ENCODE data around the gene ENO3.
A peak's percentile ranks its signal among the peaks of the same experiment; 100 is the strongest.

ENO3 gene

GRCh38 chr17:4938069-4938491 lies 12.8 kb upstream of the ENO3 start:
- no peak for DNase-seq

DNA sequence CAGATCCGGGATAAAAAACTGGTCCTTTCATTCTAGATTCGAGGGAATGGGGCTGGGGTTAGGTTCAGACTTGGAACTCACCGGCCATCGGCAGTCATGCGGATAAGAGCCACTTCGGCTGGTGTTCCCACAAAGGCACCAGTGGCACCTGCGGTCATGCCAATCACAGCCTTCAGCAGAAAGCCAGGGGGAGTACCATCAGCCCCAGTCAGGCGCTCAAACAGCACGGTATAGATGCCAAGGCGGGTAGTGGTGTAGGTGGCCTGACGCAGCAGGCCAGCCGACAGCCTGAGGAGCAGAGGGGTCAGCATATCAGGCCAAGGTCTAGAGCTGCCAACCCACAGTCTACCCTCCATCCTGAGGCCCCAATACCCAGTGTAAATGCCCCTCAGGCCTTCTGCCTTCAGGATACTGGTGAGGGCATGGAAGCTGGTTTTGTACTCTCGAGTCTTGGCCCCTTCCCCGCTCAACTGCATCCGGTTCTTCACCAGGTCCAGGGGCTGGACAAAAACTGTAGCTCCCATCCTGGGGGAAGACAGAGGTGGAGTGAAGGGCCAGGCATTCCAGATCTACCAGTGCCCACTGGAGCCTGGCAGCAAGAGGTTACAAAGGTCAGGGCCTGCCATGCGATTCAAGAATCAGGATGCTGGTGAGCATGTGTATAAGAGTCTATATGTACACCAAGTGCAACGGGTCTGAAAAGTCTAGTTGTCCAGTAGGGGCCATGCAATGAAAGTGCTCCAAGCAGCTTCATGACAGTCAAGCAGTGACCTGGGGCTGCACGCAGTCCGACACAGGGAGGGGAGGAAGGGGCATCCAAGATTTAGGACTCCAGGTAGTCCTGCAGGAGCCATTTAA lies 12.0 kb upstream of the ENO3 start:
- no peak for DNase-seq

GRCh38 chr17:4939546-4939795 lies 11.4 kb upstream of the ENO3 start:
- no peak for DNase-seq

GRCh38 chr17:4939796-4940554 lies 10.9 kb upstream of the ENO3 start, which contains the start of the genes RNF167 and SLC25A11:
Gene RNF167 (plus strand): TSS chr17:4940268. CDS start chr17:4940910, 642 bp downstream.
Gene SLC25A11 (minus strand): TSS chr17:4940046. CDS start chr17:4939910, 136 bp downstream.
- peak; percentile 97 for DNase-seq

- DNase-seq = no peak
Measured at GRCh38 chr17:4940555-4941318, 10.2 kb upstream of the ENO3 start.

DNA sequence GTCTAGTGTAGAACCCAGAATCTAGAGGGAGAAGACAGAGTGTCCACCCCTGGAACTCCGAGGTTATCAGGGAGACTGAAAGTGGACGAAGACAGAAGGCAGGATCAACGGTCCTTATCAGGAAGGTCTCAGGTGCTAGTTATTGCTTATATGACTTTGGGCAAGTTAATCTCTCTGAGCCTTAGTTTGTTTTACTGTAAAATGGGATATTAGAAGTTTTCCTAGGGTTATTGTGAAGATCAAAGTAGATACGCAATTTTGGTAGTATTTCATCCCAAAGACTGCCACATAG lies 9.7 kb upstream of the ENO3 start:
- no peak for DNase-seq

DNA sequence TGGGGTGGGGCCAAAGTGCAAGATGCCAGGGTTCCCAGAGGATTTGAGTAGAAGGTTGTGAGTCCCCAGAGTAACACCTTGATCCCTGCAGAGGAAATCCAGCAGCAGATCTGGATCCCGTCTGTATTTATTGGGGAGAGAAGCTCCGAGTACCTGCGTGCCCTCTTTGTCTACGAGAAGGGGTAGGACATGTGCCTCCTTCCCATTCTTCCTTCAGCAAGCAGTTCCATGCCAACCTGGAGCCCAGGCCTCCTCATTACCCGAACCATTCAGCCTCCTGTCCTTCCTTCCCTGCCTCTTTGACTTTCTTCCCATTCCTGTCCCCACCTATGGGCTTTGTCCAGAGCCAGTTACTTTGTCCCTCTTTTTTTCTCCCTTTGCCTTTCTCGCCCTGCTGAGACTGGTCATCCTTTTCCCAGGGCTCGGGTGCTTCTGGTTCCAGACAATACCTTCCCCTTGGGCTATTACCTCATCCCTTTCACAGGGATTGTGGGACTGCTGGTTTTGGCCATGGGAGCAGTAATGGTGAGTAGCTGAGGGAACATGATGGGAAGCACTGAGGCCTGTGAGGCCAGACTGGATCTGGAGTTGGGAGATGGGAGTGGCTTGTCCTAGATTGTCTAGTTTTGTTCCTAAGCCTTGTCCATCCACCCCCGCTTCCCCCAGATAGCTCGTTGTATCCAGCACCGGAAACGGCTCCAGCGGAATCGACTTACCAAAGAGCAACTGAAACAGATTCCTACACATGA lies 8.0 kb upstream of the ENO3 start:
- no peak for DNase-seq

GRCh38 chr17:4944163-4944553 lies 6.8 kb upstream of the ENO3 start:
- DNase-seq = no peak

DNA sequence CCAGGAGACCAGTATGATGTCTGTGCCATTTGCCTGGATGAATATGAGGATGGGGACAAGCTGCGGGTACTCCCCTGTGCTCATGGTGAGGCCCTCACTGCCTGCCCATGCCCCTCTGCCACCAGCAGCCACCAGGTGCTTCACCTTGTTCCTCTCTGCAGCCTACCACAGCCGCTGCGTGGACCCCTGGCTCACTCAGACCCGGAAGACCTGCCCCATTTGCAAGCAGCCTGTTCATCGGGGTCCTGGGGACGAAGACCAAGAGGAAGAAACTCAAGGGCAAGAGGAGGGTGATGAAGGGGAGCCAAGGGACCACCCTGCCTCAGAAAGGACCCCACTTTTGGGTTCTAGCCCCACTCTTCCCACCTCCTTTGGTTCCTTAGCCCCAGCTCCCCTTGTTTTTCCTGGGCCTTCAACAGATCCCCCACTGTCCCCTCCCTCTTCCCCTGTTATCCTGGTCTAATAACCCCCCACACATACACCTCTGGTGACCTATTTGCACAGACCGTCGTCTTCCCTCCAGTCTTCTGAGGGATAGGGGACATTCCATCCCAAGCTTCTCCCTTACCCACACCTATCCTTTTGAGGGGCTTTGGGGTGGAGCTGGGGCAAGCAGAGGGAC lies 6.3 kb upstream of the ENO3 start:
- DNase-seq = no peak

GRCh38 chr17:4945176-4945943 lies 5.6 kb upstream of the ENO3 start:
- DNase-seq = no peak

- no peak for DNase-seq
Measured at GRCh38 chr17:4945944-4946280, 5.0 kb upstream of the ENO3 start.

DNA sequence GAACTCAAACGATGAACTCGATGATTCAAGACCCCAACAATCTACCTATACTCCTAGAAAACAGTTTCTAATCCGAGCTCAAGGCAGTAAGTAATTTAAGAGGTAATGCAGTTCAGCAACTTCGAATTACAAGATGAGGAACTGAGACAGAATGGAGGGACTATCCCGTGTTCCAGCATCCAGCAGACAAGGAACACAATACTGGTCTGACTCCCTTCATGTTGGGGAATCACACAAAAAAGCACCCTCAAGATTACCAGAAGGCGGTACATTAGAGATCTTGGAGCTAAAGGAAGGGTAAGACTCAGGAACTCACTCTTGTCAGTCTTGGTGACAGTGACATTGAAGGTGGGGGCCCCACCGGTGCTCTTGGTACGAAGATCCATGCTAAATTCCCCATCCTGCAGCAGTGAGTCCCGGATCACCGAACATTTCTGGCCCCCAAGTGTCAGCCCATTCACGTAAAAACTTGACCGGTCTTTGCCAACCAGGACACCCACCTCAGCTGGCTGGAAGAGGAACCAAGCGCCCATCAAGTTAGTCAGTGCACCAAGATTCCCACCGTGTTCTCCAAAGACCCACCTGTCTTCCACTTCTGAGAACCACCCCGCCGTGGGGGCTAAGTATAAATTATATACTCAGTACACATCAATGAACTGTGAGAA lies 4.5 kb upstream of the ENO3 start:
- DNase-seq = no peak

GRCh38 chr17:4947010-4947410 lies 3.9 kb upstream of the ENO3 start:
- no peak for DNase-seq

DNA sequence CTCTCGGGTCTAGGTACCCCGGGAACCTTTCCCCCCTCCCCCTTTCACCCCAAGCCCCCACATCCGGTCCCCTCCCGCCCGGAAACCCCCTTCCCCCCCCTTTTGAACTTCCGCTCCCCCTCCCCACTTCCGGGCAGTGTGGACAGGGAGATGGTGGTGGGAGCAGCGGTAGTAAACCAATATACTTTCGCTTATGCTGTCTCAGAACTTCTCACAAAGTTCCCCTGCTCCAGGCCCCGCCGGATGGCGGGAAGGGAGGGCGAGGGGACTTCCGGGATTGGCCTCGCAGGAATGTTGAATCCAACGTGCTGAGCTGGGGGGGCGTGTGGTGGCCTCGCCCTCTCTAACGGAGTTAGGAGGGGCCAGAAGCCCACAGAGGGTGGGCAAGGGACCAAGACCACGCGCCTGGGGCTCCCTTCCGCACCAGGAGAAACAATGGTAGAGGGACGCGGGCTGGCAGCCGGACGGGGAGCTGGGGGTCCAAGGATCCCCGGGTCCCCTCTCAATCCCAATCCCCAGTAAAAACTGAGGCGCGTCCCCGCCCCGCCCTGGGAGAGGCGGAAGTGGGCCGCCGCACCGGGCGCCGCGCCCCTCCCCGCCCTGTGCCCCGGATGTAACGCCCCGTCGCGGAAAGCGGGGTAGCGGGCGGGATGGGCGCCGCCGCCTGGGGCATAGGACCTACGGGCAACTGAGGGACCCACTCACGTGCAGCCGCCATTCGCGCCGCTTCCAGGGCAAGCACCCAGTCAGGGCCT lies 3.3 kb upstream of the ENO3 start:
- no peak for DNase-seq

- DNase-seq = no peak
Measured at GRCh38 chr17:4948166-4948930, 2.6 kb upstream of the ENO3 start, which contains the start of gene PFN1. Gene PFN1 (minus strand): TSS chr17:4948530. CDS start chr17:4948394, 136 bp downstream.

- no peak for DNase-seq
Measured at GRCh38 chr17:4948931-4949320, 2.0 kb upstream of the ENO3 start.

GRCh38 chr17:4949321-4950074 lies 1.4 kb upstream of the ENO3 start:
- no peak for DNase-seq

DNA sequence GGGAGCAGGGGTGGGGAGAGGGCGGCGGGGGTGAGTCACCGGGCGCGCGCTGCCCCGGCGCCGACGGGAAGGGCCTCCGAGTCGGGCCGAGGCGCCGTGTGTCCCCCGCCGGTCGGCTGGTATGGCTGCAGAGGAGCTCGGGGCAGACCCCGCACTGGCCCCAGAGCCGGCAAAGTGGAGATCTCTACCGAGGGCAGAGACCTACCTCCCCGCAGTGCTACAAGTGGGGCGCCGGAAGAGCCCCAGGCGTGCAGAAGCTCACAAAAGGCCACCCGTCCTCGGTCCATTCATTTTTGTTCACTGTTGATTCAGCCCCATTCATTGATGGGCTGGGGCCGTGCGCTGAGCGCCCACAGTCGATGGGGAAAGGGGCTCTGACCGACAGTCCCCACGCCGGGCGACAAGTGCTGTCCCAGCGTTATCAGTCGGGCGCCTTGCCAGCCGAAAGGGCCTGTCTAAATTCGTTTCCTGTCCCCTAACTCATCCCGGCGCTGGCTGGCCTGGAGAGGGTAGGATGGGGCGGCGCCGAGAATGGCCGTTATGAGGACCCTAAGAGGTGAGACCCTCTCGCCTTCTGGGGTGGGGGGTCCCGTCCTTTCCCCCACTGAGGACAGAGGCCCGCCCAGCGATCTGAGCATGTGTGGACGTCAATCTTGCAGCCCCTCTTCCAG lies 709 bp upstream of the ENO3 start:
- DNase-seq = no peak
